ENCODE results near the gene SEMA3B.

The SEMA3B gene

GRCh38 chr3:50325497-50326181 is 56.7 kb downstream of the SEMA3B start:
- DNase-seq: no peak

GRCh38 chr3:50326182-50326541 is 57.2 kb downstream of the SEMA3B start:
- DNase-seq: no peak

GRCh38 chr3:50327129-50327528 is 58.2 kb downstream of the SEMA3B start:
- no peak for DNase-seq
